K562 (cell line): ENCODE data around the gene HELZ. TPM values are rescaled to one million over a fixed set of nuclear protein-coding genes. Genes with fewer than 3 reads are reported as not detected.
A peak's percentile ranks its signal among the peaks of the same experiment; 100 is the strongest.

Experiments
- ATAC-seq: fragments of 200-7000 bp; cut with Tn5 transposase; 3 replicates; pipeline ENCODE4 v1.9.1; 2020; ENCODE audit warnings: moderate library complexity
- BruUV-seq: library from RNA; stranded (reverse); fragments of 400-500 nt; replicated peaks from 2 replicates; lab custom pipeline; 2021; lab: Mats Ljungman, UMichigan
- CTCF ChIA-PET: fragments of 300-600 bp; formaldehyde crosslinking; extraction: SDS; loops from one replicate; lab custom pipeline; 2021; ENCODE audit warnings: low intra/inter-chr PET ratio; lab: Yijun Ruan, JAX
- POLR2A ChIA-PET: fragments of 300-600, 350-650 bp; sonication (Branson Sonifier 250); formaldehyde crosslinking; extraction: SDS; loops from one replicate; lab custom pipeline; 2021; ENCODE audit warnings: antibody characterized with exemption, inconsistent platforms; lab: Yijun Ruan, JAX
- DNase-seq, 4 experiments: peaks; one replicate each; pipeline versions ENCODE4 v3.0.0 to v3.0.0-alpha.2; 2011 to 2018; ENCODE audit warnings: low spot score in 3 of 4, mixed read lengths in 3 of 4; ENCODE audit errors: extremely low read depth in 1 of 4
- FAIRE-seq: peaks from 2 replicates; lab custom pipeline; 2011; peaks lifted over from hg19 to GRCh38; lab: Jason Lieb, UNC
- H2AFZ ChIP-seq: 2 replicates; pipeline ENCODE4 v1.6.0; 2011; ENCODE audit warnings: low read depth, low read length, control low read depth, inconsistent platforms
- H3K27ac ChIP-seq: fragments of 200-600 bp; 3 replicates; pipeline ENCODE4 v1.8.0; 2011; ENCODE audit warnings: low read depth, mild to moderate bottlenecking, control low read depth, inconsistent platforms, low read length, moderate library complexity, mixed read lengths; ENCODE audit errors: extremely low read depth
- H3K27me3 ChIP-seq, 2 experiments: fragments of 300-600 bp in 1 of 2; 2 replicates in 1 of 2; 3 replicates in 1 of 2; pipeline versions ENCODE4 v1.6.0 to v1.8.0; 2011; ENCODE audit warnings: inconsistent platforms in 2 of 2, low read length in 2 of 2, mild to moderate bottlenecking in 1 of 2, mixed read lengths in 1 of 2, moderate library complexity in 1 of 2; ENCODE audit not compliant: control insufficient read depth in 2 of 2, insufficient read depth in 2 of 2
- H3K36me3 ChIP-seq: fragments of 300-600 bp; 3 replicates; pipeline ENCODE4 v1.8.0; 2011; ENCODE audit warnings: mild to moderate bottlenecking, low read length, inconsistent platforms; ENCODE audit not compliant: control insufficient read depth, insufficient read depth
- H3K4me1 ChIP-seq, 2 experiments: fragments of 200-600 bp in 1 of 2; replicated peaks in 1 of 2; 2 replicates in 1 of 2; 3 replicates in 1 of 2; pipeline versions ENCODE4 v1.5.1 to v1.8.0; 2011; ENCODE audit warnings: inconsistent platforms in 2 of 2, low read length in 2 of 2, mild to moderate bottlenecking in 1 of 2, mixed read lengths in 1 of 2, moderate library complexity in 1 of 2; ENCODE audit not compliant: control insufficient read depth in 2 of 2, insufficient read depth in 2 of 2
- H3K4me2 ChIP-seq: 2 replicates; pipeline ENCODE4 v1.6.1; 2011; ENCODE audit warnings: low read length, control low read depth, inconsistent platforms, mixed read lengths; ENCODE audit not compliant: insufficient read depth
- H3K4me3 ChIP-seq: fragments of 200-600 bp; sonication (generic), shearing (Covaris generic); 2 replicates; pipeline ENCODE4 v1.5.1; 2016; ENCODE audit warnings: control low read depth, inconsistent platforms
- H3K79me2 ChIP-seq: fragments of 200-600 bp; 3 replicates; pipeline ENCODE4 v1.8.0; 2011; ENCODE audit warnings: low read length, inconsistent platforms; ENCODE audit not compliant: control insufficient read depth, insufficient read depth
- H3K9ac ChIP-seq, 2 experiments: 2 replicates each; pipeline versions ENCODE4 v1.6.0 to v1.6.1; 2011; ENCODE audit warnings: low read depth in 2 of 2, low read length in 2 of 2, control low read depth in 1 of 2, inconsistent platforms in 1 of 2, mild to moderate bottlenecking in 1 of 2, mixed read lengths in 1 of 2; ENCODE audit not compliant: insufficient read depth in 1 of 2
- H3K9me1 ChIP-seq: one replicate; pipeline ENCODE4 v1.6.0; 2011; ENCODE audit warnings: inconsistent platforms, mild to moderate bottlenecking, low read length, moderate library complexity; ENCODE audit not compliant: control insufficient read depth, insufficient read depth
- H3K9me3 ChIP-seq: replicated peaks from 2 replicates; pipeline ENCODE4 v1.5.1; 2011; ENCODE audit warnings: low read depth, low read length, inconsistent platforms; ENCODE audit not compliant: control insufficient read depth, insufficient read depth
- H4K20me1 ChIP-seq: replicated peaks from 2 replicates; pipeline ENCODE4 v1.6.1; 2011; ENCODE audit warnings: low read length, inconsistent platforms, mixed read lengths; ENCODE audit not compliant: control insufficient read depth, insufficient read depth
- ATF7 ChIP-seq: fragments of 450-650 bp; IDR thresholded peaks from 2 replicates; pipeline ENCODE4 v1.7.1; 2014; ENCODE audit warnings: mild to moderate bottlenecking, moderate library complexity
- EP300 ChIP-seq: IDR thresholded peaks from 2 replicates; pipeline ENCODE4 v1.6.1; 2012; ENCODE audit warnings: low read length, improper control_type of control experiment
- KDM1A ChIP-seq, 2 experiments: fragments of 450-650 bp; IDR thresholded peaks; 2 replicates each; pipeline ENCODE4 v1.6.1; 2016; ENCODE audit warnings: mild to moderate bottlenecking in 2 of 2
- RBM39 ChIP-seq: fragments of 200-400 bp; formaldehyde crosslinking; optimal IDR thresholded peaks from 2 replicates; pipeline ENCODE3; 2018; ENCODE audit warnings: low read depth, low read length
- STAG1 ChIP-seq: sonication (generic); formaldehyde crosslinking; IDR thresholded peaks from 2 replicates; pipeline ENCODE4 v1.5.0; 2020; ENCODE audit warnings: missing genetic modification reagents, borderline replicate concordance
- TFAM ChIP-seq: fragments of 250-450 bp; sonication (Bioruptor Pico); conservative IDR thresholded peaks from 2 replicates; pipeline ENCODE4 v1.5.0; 2021; ENCODE audit warnings: mild to moderate bottlenecking, moderate library complexity
- XRCC3 ChIP-seq: fragments of 450-650 bp; IDR thresholded peaks from 2 replicates; pipeline ENCODE4 v1.6.1; 2017; ENCODE audit warnings: mild to moderate bottlenecking, moderate library complexity
- XRCC4 ChIP-seq: IDR thresholded peaks from one replicate; pipeline ENCODE4 v1.6.1; 2011; ENCODE audit not compliant: insufficient read depth, insufficient read length; ENCODE audit errors: extremely low read depth
- ZNF12 ChIP-seq: sonication (generic); formaldehyde crosslinking; IDR thresholded peaks from 2 replicates; pipeline ENCODE4 v1.4.0; 2020; ENCODE audit warnings: mild to moderate bottlenecking, missing genetic modification reagents
- ZNF133 ChIP-seq: fragments of 250-450 bp; sonication (Bioruptor Pico); IDR thresholded peaks from 2 replicates; pipeline ENCODE4 v1.4.0; 2020; ENCODE audit warnings: mild to moderate bottlenecking
- ZZZ3 ChIP-seq: fragments of 450-650 bp; IDR thresholded peaks from 2 replicates; pipeline ENCODE4 v1.6.1; 2016; ENCODE audit warnings: antibody characterized with exemption, mild to moderate bottlenecking, moderate library complexity
- WGBS: fragments of 100-300 bp; shearing (Covaris generic); methylation state at CpG from one replicate; pipeline ENCODE4 v1.1.6; 2016; ENCODE audit warnings: low coverage, mixed read lengths; ENCODE audit not compliant: insufficient coverage; ENCODE audit errors: missing lambda C conversion rate; 5-methylcytosine and 5-hydroxymethylcytosine counted together
- in situ Hi-C: fragments of 300-500 bp; cut with MboI; formaldehyde crosslinking; loops from 4 replicates; pipeline ENCODE4 v1.15.0; 2018; ENCODE audit warnings: inconsistent platforms, mixed read lengths
- intact Hi-C: fragments of 100-400 bp; cut with micrococcal nuclease; formaldehyde crosslinking; loops from 2 replicates; pipeline ENCODE4 v1.14.2; 2022
- polyA plus RNA-seq, 8 experiments: library from polyadenylated mRNA; depleted of rRNA in 4 of 8; stranded (reverse) in 5 of 8; unstranded in 3 of 8; fragments of >200 nt; fragmentation: Nextera tagmentation in 2 of 8; fragmentation: Illumina TruSeq in 1 of 8; extraction: Ambion mirVana in 2 of 8; extraction: Trizol in 1 of 8; gene quantifications; 2 replicates each; pipeline versions ENCODE4 v1.2.1 to v1.2.3, GENCODE V29; 2011 to 2014; ENCODE audit warnings: inconsistent platforms in 1 of 8, missing spikeins in 1 of 8
- total RNA-seq, 7 experiments: library from RNA; depleted of rRNA in 6 of 7; stranded (reverse); fragments of >200 nt in 6 of 7; fragmentation: Illumina TruSeq in 2 of 7; extraction: Trizol in 2 of 7; gene quantifications; 2 replicates each; pipeline versions ENCODE4 v1.2.1 to v1.2.3, GENCODE V29; 2011 to 2021; ENCODE audit warnings: low replicate concordance in 1 of 7

The HELZ gene
- total and polyA plus RNA-seq, 9 of the 15 experiments (the other 6 are each of a cell fraction or from before 2014, with no cell fraction given), result 5.2 to 39.8 (median 17.3) TPM

- CTCF ChIA-PET, result no interaction called here
- Histone ChIP-seq H4K20me1 (no peaks in the 10 kb centered on the region), H3K27ac (no peak overlapping the region), H3K4me1 (no peaks in the 10 kb centered on the region; a peak in 2 of 5 replicates), H3K9ac (no peak overlapping the region), H3K4me2 (no peak overlapping the region), H3K9me1 (no peaks in the 10 kb centered on the region), H3K9me3 (no peaks in the 10 kb centered on the region), H3K79me2 (no peaks in the 10 kb centered on the region), H3K27me3 (no peaks in the 10 kb centered on the region), H2AFZ (no peak overlapping the region), H3K4me3 (no peak overlapping the region), H3K36me3 (peaks cover 51% of the 10 kb centered on the region)
- no peak for DNase-seq
- no TSS peak for BruUV-seq
- in situ Hi-C loops, result no loop called here
- intact Hi-C loops, result no loop called here
- POLR2A ChIA-PET, result interaction anchor here (0.6 to 0.7 kb wide), 2 partner anchors 11 to 194 kb away, joined by 3 read pairs; no protein-coding TSS in a partner anchor
- FAIRE-seq, result no peak
- no peak for TF ChIP-seq ZNF133
- TF ChIP-seq RBM39, result no peak
- no peak for TF ChIP-seq TFAM (CRISPR knock-in tag)
- no peak for TF ChIP-seq XRCC4
- TF ChIP-seq ZZZ3, result no peak
- TF ChIP-seq STAG1 (CRISPR knock-in tag), result no peak
- TF ChIP-seq EP300, result no peak
- no peak for ATAC-seq
- WGBS, result 86% methylated on average over 5 of the region's 5 CpGs
Observed at GRCh38 chr17:67137860-67138259, 107.1 kb downstream of the HELZ start.

- Histone ChIP-seq H3K36me3 (peaks cover 52% of the 10 kb centered on the region), H3K9ac (no peak overlapping the region), H3K27ac (no peak overlapping the region), H3K9me3 (no peaks in the 10 kb centered on the region), H3K4me3 (no peak overlapping the region), H3K9me1 (no peaks in the 10 kb centered on the region), H2AFZ (no peak overlapping the region), H4K20me1 (no peaks in the 10 kb centered on the region), H3K4me1 (no peaks in the 10 kb centered on the region; a peak in 2 of 5 replicates), H3K27me3 (no peaks in the 10 kb centered on the region), H3K79me2 (no peaks in the 10 kb centered on the region), H3K4me2 (no peak overlapping the region)
- no peak for ATAC-seq
- intact Hi-C loops (no loop called here), in situ Hi-C loops (no loop called here)
- TF ChIP-seq XRCC3 (no peak), ZNF12 (no peak), KDM1A (IDR thresholded peaks at IDR 0.05) (no peak), ATF7 (no peak)
- DNase-seq, result peak in 1 of 4 experiments; percentile 19
- no peak for FAIRE-seq
- WGBS, result 94% methylated on average over 3 of the region's 3 CpGs
- POLR2A ChIA-PET, result no interaction called here
- CTCF ChIA-PET, result no interaction called here
- no TSS peak for BruUV-seq
Observed at GRCh38 chr17:67137026-67137370, 108.0 kb downstream of the HELZ start.
